ENCODE results near the gene LSP1. TPM values are rescaled to one million over a fixed set of nuclear protein-coding genes. Genes with fewer than 3 reads are reported as not detected.

The LSP1 gene
- total RNA-seq, 3 donors from 2014 or later (not counting 1 experiment from before 2014, with no cell fraction given), result 487 to 595 (median 536) TPM

GRCh38 chr11:1824221-1825038 lies 28.5 kb upstream of the LSP1 start:
- Mint-ChIP-seq H3K4me1 (peaks cover 0 to 4% of the 10 kb centered on the region in 2 donors), H3K9me3 (peaks cover 0 to 6% of the 10 kb centered on the region in 2 donors), H3K4me3 (no peak overlapping the region), H3K27me3 (ENCODE audit: low read depth in 2 of 2) (peaks cover 13 to 16% of the 10 kb centered on the region in 2 donors), H3K27ac (no peak overlapping the region), H3K36me3 (no peaks in the 10 kb centered on the region)
- Histone ChIP-seq H3K9me3 (ENCODE audit: control insufficient read depth, insufficient read depth, low read length) (peaks cover 1% of the 10 kb centered on the region), H3K4me1 (ENCODE audit: control insufficient read depth, insufficient read depth, low read length) (peaks cover under 1% of the 10 kb centered on the region), H3K27me3 (ENCODE audit: control insufficient read depth, insufficient read depth, low read length) (no peaks in the 10 kb centered on the region), H3K4me3 (ENCODE audit: low read length) (no peak overlapping the region), H3K27ac (ENCODE audit: low read length) (no peak overlapping the region), H3K36me3 (ENCODE audit: control insufficient read depth, insufficient read depth, low read length) (no peaks in the 10 kb centered on the region)
- WGBS (ENCODE audit: insufficient coverage), result 91% methylated on average over 23 of the region's 23 CpGs
- TF ChIP-seq, protein P1, sequence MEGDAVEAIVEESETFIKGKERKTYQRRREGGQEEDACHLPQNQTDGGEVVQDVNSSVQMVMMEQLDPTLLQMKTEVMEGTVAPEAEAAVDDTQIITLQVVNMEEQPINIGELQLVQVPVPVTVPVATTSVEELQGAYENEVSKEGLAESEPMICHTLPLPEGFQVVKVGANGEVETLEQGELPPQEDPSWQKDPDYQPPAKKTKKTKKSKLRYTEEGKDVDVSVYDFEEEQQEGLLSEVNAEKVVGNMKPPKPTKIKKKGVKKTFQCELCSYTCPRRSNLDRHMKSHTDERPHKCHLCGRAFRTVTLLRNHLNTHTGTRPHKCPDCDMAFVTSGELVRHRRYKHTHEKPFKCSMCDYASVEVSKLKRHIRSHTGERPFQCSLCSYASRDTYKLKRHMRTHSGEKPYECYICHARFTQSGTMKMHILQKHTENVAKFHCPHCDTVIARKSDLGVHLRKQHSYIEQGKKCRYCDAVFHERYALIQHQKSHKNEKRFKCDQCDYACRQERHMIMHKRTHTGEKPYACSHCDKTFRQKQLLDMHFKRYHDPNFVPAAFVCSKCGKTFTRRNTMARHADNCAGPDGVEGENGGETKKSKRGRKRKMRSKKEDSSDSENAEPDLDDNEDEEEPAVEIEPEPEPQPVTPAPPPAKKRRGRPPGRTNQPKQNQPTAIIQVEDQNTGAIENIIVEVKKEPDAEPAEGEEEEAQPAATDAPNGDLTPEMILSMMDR (IDR thresholded peaks at IDR 0.05), result no peak
- DNase-seq, result no peak
- ATAC-seq, result no peak
- intact Hi-C loops (cut with micrococcal nuclease), result loop anchor here (10.0 kb wide), 1 partner anchor 50 kb away; no protein-coding TSS in a partner anchor

DNA sequence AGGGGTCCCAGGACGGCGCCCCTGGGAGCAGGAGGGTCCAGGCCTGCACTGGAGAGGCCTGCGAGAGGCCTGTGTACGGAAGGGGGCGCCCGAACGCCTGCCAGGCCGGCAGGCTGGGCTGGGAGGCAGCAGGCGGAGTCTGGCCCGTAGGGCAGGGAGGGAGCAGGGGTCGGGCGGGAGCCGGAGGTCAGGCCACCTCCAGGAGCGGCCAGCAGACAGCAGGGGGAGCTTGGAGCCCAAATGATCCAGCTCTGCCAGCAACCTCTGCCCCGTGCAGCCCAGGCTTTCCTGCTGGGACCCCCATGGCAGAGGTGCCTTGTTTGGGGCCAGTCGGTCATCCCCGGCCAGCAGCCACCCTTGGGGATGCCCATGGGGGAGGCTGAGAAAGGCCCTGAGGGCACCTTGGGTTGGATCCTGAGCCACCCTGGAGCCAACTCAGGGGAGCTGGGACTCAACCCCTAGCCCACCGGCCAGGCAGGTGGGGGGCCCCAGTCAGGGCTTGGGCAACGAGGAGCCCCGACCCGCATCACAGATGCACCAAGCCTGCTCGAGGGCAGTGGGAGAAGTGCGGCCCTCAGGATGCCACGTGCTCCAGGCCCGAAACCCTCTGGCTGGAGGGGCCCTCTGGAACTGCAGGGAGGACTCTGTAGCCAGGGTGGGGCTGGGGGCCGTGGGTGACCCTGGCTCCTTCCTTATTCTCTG lies 27.7 kb upstream of the LSP1 start:
- Histone ChIP-seq H3K36me3 (ENCODE audit: control insufficient read depth, insufficient read depth, low read length) (no peaks in the 10 kb centered on the region), H3K4me1 (ENCODE audit: control insufficient read depth, insufficient read depth, low read length) (no peaks in the 10 kb centered on the region), H3K27ac (ENCODE audit: low read length) (no peak overlapping the region), H3K27me3 (ENCODE audit: control insufficient read depth, insufficient read depth, low read length) (no peaks in the 10 kb centered on the region), H3K4me3 (ENCODE audit: low read length) (no peak overlapping the region), H3K9me3 (ENCODE audit: control insufficient read depth, insufficient read depth, low read length) (no peaks in the 10 kb centered on the region)
- intact Hi-C loops (cut with micrococcal nuclease), result loop anchor here (10.0 kb wide), 1 partner anchor 50 kb away; no protein-coding TSS in a partner anchor
- Mint-ChIP-seq H3K4me3 (no peak overlapping the region), H3K27me3 (ENCODE audit: low read depth in 2 of 2) (peaks cover 13 to 16% of the 10 kb centered on the region in 2 donors), H3K9me3 (peaks cover 0 to 6% of the 10 kb centered on the region in 2 donors), H3K36me3 (no peaks in the 10 kb centered on the region), H3K4me1 (no peaks in the 10 kb centered on the region), H3K27ac (no peak overlapping the region)
- DNase-seq (peak; percentile 20 to 24), ATAC-seq (peak; percentile 38 to 61 (median 50))
- TF ChIP-seq, protein P1 (IDR thresholded peaks at IDR 0.05), result no peak
- WGBS (ENCODE audit: insufficient coverage), result 56% methylated on average over 26 of the region's 26 CpGs

- no peak overlapping the region for H3K4me3 ChIP-seq (ENCODE audit: low read length)
- intact Hi-C loops (cut with micrococcal nuclease), result loop anchor here (10.0 kb wide), 1 partner anchor 51 kb away; no protein-coding TSS in a partner anchor
- TF ChIP-seq, protein P1 (IDR thresholded peaks at IDR 0.05), result no peak
- Mint-ChIP-seq H3K27ac (no peak overlapping the region), H3K9me3 (peaks cover 0 to 6% of the 10 kb centered on the region in 2 donors), H3K27me3 (ENCODE audit: low read depth in 2 of 2) (peaks cover 13 to 17% of the 10 kb centered on the region in 2 donors), H3K4me1 (no peaks in the 10 kb centered on the region), H3K36me3 (no peaks in the 10 kb centered on the region), H3K4me3 (no peak overlapping the region)
- no peaks in the 10 kb centered on the region for H3K4me1 ChIP-seq (ENCODE audit: control insufficient read depth, insufficient read depth, low read length)
- ATAC-seq (no peak), DNase-seq (peak in 1 of 2 donors; percentile 13)
- H3K27ac ChIP-seq (ENCODE audit: low read length), result no peak overlapping the region
- H3K9me3 ChIP-seq (ENCODE audit: control insufficient read depth, insufficient read depth, low read length), result no peaks in the 10 kb centered on the region
- H3K36me3 ChIP-seq (ENCODE audit: control insufficient read depth, insufficient read depth, low read length), result no peaks in the 10 kb centered on the region
- WGBS (ENCODE audit: insufficient coverage), result 94% methylated on average over 33 of the region's 33 CpGs
- H3K27me3 ChIP-seq (ENCODE audit: control insufficient read depth, insufficient read depth, low read length), result no peaks in the 10 kb centered on the region
These were observed 27.0 kb upstream of the LSP1 start for GRCh38 chr11:1825785-1826451.
